Testis (tissue), 2 donors: Measurements from ENCODE around the gene LHCGR.

Experiments used
- POLR2A ChIP-seq: fragments of 450-650 bp; IDR thresholded peaks from one replicate; pipeline ENCODE4 v1.6.1; 2017; ENCODE audit warnings: antibody characterized with exemption, mild to moderate bottlenecking, moderate library complexity
- TF ChIP-seq, protein P1 (sequence below), 3 experiments: fragments of 450-650 bp in 2 of 3; fragments of 200-600 bp in 1 of 3; sonication (generic) in 1 of 3; IDR thresholded peaks; one replicate each; pipeline ENCODE4 v1.5.1; 2016 to 2019; ENCODE audit warnings: antibody characterized with exemption in 3 of 3, mild to moderate bottlenecking in 2 of 3, moderate library complexity in 1 of 3

DNA sequence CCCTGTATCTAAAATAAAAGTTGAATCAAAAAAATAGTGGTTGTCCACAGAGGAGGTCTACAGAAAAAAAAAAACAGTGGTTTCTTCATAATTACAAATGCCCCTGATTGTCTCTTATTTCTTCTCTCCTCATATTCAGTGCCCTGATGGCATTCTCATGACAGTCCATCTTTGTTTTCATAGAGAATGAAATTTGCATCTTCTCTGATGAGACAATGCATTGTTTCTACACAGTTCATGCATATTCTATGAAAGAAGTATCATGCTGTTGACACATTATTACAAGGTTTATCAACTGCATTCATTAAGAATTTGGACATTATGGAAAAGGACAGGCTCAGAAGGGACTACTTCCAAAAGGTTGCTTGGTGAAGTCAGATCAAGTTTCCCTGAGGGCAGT lies 59.5 kb downstream of the LHCGR start:
- TF ChIP-seq, protein P1, sequence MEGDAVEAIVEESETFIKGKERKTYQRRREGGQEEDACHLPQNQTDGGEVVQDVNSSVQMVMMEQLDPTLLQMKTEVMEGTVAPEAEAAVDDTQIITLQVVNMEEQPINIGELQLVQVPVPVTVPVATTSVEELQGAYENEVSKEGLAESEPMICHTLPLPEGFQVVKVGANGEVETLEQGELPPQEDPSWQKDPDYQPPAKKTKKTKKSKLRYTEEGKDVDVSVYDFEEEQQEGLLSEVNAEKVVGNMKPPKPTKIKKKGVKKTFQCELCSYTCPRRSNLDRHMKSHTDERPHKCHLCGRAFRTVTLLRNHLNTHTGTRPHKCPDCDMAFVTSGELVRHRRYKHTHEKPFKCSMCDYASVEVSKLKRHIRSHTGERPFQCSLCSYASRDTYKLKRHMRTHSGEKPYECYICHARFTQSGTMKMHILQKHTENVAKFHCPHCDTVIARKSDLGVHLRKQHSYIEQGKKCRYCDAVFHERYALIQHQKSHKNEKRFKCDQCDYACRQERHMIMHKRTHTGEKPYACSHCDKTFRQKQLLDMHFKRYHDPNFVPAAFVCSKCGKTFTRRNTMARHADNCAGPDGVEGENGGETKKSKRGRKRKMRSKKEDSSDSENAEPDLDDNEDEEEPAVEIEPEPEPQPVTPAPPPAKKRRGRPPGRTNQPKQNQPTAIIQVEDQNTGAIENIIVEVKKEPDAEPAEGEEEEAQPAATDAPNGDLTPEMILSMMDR (IDR thresholded peaks at IDR 0.05): no peak
- TF ChIP-seq POLR2A: no peak
